Right hindlimb (tissue), 1 donor: Measurements from ENCODE around the gene CTDSPL2.
"Not testable (repeated sequence)": the region's sequence is repeated elsewhere in the genome, so short reads cannot be mapped to it uniquely, and the experiment has no call there.

Experiments used
- DNase-seq: peaks from one replicate; pipeline ENCODE4 v3.0.0-alpha.2; 2018

The CTDSPL2 gene

DNA sequence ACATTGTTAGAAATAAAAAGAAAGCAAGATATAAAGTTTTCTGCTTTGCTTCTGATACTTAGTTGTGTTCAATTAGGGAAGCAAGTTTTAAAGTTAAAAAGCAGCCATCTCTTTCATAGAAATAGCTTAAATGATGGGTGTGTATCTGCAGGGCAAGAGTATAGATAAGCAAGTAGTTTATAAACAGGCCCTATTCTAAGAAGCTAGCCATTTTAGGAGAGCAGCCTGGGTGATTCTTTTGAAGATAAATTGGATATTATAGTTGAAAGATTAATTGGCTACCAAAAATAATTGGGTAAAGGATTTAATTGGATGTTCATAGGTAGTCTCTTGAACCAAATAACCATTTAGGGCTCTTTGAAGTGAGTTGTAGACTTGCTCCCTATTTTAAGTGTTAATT lies 115.2 kb downstream of the CTDSPL2 start:
- DNase-seq, result no peak

DNA sequence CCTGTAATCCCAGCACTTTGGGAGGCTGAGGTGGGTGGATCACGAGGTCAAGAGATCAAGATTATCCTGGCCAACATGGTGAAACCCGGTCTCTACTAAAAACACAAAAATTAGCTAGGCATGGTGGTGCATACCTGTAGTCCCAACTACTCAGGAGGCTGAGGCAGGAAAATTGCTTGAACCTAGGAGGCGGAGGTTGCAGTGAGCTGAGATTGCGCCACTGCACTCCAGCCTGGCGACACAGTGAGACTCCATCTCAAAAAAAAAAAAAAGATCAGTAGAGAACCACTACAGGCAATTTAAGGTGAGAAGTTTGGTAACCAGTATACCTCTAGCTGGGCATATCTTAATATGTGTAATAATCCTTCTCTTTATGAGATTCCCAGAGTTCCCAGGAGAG lies 117.3 kb downstream of the CTDSPL2 start:
- DNase-seq, result not testable (repeated sequence)

GRCh38 chr15:44545913-44546802 lies 118.7 kb downstream of the CTDSPL2 start:
- no peak for DNase-seq

- not testable (repeated sequence) for DNase-seq
Measured at GRCh38 chr15:44549152-44549551, 121.7 kb downstream of the CTDSPL2 start.

- DNase-seq, result no peak
Measured at GRCh38 chr15:44550256-44550655, 122.8 kb downstream of the CTDSPL2 start.

DNA sequence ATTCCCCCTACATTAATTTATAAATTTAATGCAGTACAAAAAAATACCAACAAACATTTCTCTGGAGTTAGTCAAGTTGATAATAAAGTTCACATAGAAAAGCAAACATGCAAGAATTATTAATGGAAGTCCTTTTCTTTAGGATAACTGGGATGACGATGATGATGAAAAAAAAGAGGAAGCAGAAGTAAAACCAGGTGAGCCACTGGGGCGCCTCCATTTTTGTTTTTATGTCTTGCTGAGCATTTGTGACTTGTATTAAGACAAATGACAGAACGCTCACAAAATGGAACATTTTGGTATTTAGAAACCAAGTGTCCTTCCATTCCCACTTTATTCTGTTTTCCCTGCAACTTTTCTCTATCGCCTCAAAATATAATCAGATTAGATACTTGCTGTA lies 123.3 kb downstream of the CTDSPL2 start:
- DNase-seq, result no peak

GRCh38 chr15:44554934-44555723 lies 127.7 kb downstream of the CTDSPL2 start:
- no peak for DNase-seq

DNA sequence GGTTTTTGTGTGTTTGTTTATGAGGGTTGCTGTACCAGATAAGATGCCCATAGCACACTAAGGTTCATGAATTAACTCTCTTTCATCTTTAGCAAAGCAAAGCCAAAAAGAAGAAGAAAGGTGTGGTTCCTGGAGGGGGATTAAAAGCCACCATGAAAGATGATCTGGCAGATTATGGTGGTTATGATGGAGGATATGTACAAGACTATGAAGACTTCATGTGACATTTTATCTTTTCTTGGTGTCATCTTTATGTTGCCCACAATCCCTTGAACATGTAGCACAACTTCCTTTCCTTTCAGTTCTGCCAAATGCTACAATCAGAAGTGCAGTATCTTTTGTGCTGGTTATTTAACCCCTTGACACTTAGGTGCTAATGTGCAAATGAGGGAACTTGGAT lies 133.5 kb downstream of the CTDSPL2 start:
- not testable (repeated sequence) for DNase-seq

DNA sequence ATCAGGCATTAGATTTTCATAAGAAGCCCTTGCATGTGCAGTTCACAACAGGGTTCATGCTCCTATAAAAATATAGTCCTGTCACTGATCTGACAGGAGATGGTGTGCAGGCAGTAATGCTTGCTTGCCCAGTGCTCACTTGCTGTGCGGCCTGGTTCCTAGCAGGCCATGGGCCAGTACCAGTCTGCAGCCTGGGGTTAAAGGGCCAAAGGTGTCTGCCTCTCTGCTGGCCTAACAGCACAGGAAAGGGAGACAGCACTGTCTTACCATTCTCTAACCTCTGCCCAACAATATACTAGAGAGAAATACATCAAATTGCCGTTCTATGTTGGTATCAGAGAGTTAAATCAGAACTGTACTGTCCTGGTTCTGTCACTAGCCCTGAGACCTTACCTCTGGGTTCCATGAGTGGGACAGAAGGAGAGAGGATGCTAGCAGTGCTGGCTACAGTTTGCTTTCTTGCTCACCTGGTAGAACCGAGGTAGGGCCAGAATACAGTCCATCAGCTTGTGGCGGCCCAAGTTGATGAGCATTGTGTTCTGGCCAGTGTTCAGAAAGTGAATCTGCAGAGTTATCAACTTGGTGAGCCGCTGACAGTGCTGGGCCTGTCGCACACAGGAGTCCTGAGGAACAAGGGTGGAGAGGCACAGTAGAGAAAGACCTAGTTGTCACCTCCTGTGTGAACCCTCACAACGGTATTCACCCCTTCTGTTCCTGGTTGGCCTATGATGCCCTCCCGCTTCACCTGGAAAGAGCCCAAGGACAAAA lies 138.1 kb downstream of the CTDSPL2 start:
- DNase-seq, result no peak

- DNase-seq, result no peak
Measured at GRCh38 chr15:44566155-44566540, 138.7 kb downstream of the CTDSPL2 start.

DNA sequence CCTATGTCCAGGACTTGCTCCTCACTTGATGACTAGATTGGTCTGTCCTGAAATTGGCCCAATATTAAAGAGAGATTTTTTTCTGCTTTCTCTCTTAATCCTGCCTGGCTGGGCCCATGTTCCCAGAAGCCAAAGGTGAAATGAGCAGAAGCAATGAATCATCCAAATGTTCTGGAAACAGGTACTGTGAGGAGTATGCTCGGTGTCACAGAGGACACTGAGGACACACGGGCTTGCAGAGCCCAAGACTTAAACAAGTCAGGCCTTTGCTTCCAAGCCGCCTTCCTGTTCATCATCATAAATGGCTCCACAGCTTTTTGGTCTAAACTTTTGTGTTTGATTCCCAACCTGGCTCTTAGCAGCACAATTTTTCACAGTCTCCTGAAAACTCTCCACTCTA lies 140.9 kb downstream of the CTDSPL2 start:
- no peak for DNase-seq

- DNase-seq, result no peak
Measured at GRCh38 chr15:44569316-44569715, 141.9 kb downstream of the CTDSPL2 start.

DNA sequence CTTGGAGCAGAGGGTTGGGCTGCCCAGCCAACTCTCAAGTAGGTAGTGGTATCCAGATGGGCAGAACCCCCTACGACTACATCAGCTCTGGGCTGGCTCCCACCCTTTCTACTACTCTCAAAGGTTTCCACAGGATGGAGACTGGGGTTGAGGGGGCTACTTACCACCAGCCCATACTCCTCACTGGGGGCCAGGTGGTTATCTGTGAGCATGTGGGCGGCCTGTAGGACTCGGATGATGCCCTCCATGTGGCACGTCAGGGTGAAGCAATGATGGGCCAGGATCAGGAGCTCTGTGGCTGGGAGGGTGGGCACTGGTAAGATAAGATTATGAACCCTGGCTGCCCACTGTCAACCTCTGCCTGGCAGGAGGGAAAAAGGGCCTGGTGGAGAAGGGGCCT lies 142.9 kb downstream of the CTDSPL2 start:
- no peak for DNase-seq

- DNase-seq, result no peak
Measured at GRCh38 chr15:44573386-44573785, 146.0 kb downstream of the CTDSPL2 start.

DNA sequence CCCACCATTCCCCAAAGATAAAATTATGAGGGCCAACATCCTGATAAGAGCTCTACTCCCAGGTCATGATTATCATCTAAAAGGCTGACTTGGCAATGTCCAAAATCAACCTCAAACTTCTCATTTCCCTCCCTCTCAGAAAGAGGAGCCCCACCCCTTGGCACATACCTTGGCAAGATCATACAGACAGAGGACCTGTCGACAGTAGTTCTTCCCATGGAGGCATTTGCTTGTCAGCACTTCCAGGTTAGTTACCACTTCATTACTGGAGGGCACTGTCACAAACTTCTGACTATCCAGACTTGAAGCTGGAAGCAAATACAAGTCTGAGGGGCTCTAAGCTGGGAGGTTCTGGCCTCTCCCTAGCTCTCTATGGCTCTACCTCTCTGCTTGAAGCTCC lies 147.3 kb downstream of the CTDSPL2 start:
- no peak for DNase-seq
